Sigmoid colon (tissue), 4 donors: ENCODE data around the gene FAM110C.

Experiments
- EP300 ChIP-seq, 4 donors: sonication (generic); formaldehyde crosslinking; IDR thresholded peaks; one replicate each; pipeline ENCODE4 v1.6.1; 2017; ENCODE audit warnings: antibody characterized with exemption in 4 of 4
- POLR2A ChIP-seq, 2 donors: fragments of 450-650 bp; IDR thresholded peaks; one replicate each; pipeline ENCODE4 v1.6.1; 2016; ENCODE audit warnings: antibody characterized with exemption in 2 of 2, mild to moderate bottlenecking in 2 of 2, moderate library complexity in 2 of 2
- POLR2AphosphoS5 ChIP-seq, 4 donors: sonication (generic); formaldehyde crosslinking; IDR thresholded peaks; one replicate each; pipeline ENCODE4 v1.6.1; 2017; ENCODE audit warnings: antibody characterized with exemption in 4 of 4
- TF ChIP-seq, protein P1 (sequence below), 4 experiments: fragments of 450-650 bp in 3 of 4; fragments of 200-600 bp in 1 of 4; IDR thresholded peaks; one replicate each; pipeline ENCODE4 v1.5.1; 2016 to 2019; ENCODE audit warnings: antibody characterized with exemption in 4 of 4, mild to moderate bottlenecking in 3 of 4, moderate library complexity in 2 of 4

DNA sequence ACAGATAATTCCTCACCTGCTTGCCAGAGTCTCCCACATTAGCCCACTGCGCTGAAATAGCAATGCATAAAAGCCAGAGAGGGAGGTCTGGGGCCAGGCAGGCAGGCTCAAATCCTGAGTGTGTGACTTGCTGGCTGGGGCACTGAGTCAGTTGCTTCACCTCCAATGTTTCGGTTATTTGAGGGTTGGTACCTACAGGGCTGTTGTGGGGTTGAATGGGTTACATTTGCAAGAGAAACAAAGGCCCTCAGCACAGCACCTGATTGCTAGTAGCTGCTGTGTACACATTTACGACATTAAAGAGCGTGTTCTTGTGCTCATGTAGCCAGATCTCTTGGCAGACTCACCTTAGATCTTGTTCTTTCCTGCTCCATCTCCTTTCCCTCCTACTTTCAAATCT is 34.1 kb upstream of the FAM110C start:
- TF ChIP-seq, protein P1, sequence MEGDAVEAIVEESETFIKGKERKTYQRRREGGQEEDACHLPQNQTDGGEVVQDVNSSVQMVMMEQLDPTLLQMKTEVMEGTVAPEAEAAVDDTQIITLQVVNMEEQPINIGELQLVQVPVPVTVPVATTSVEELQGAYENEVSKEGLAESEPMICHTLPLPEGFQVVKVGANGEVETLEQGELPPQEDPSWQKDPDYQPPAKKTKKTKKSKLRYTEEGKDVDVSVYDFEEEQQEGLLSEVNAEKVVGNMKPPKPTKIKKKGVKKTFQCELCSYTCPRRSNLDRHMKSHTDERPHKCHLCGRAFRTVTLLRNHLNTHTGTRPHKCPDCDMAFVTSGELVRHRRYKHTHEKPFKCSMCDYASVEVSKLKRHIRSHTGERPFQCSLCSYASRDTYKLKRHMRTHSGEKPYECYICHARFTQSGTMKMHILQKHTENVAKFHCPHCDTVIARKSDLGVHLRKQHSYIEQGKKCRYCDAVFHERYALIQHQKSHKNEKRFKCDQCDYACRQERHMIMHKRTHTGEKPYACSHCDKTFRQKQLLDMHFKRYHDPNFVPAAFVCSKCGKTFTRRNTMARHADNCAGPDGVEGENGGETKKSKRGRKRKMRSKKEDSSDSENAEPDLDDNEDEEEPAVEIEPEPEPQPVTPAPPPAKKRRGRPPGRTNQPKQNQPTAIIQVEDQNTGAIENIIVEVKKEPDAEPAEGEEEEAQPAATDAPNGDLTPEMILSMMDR (IDR thresholded peaks at IDR 0.05), result no peak
- TF ChIP-seq POLR2A (IDR thresholded peaks at IDR 0.05) (no peak), POLR2AphosphoS5 (IDR thresholded peaks at IDR 0.05) (no peak), EP300 (IDR thresholded peaks at IDR 0.05) (no peak)
